Measurements from ENCODE around the gene FAM43A.

FAM43A gene

GRCh38 chr3:194685718-194686413 lies at the start of gene FAM43A:
TSS of gene FAM43A (plus strand) at chr3:194685883. CDS start at chr3:194686827, 944 bp downstream.
- Histone ChIP-seq H3K4me2 (ENCODE audit: low read length) (peak within 1 kb of the TSS; percentile 99), H3K4me3 (ENCODE audit: low read length) (peak within 1 kb of the TSS; percentile 87), H3K27me3 (ENCODE audit: control insufficient read depth, low read length) (peaks cover 22% of the 10 kb centered on the region), H3F3A (ENCODE audit: control insufficient read depth, insufficient read depth) (peaks cover 22% of the 10 kb centered on the region), H3K4me1 (ENCODE audit: control insufficient read depth, low read length) (peaks cover 66% of the 10 kb centered on the region), H3K9me2 (replicated peaks; ENCODE audit: control insufficient read depth, low read length) (no peaks in the 10 kb centered on the region), H3K27ac (ENCODE audit: low read depth, low read length) (0 out of 2 replicates have a peak within 1 kb of the TSS, but pooled peaks have one; percentile 2), H3K36me3 (ENCODE audit: control insufficient read depth, low read length) (peaks cover 9% of the 10 kb centered on the region; the same call in 1 of the 2 replicates), H3K9me3 (ENCODE audit: control insufficient read depth, insufficient read depth, low read length) (no peaks in the 10 kb centered on the region), H4K20me1 (ENCODE audit: control insufficient read depth, insufficient read depth, low read depth, low read length) (no peaks in the 10 kb centered on the region), H3K79me2 (ENCODE audit: control insufficient read depth, low read length) (peaks cover 22% of the 10 kb centered on the region)
- no peak for TF ChIP-seq EZH2phosphoT487 (IDR thresholded peaks at IDR 0.05; ENCODE audit: borderline replicate concordance, low read length)
- TF ChIP-seq CTCF (IDR thresholded peaks at IDR 0.05; ENCODE audit: low read depth, low read length, poor library complexity, severe bottlenecking), result peak; percentile 22

- Histone ChIP-seq H3K4me1 (ENCODE audit: control insufficient read depth, low read length) (peaks cover 10% of the 10 kb centered on the region; the same call in 1 of the 2 replicates), H3F3A (ENCODE audit: control insufficient read depth, insufficient read depth) (no peaks in the 10 kb centered on the region), H3K27ac (ENCODE audit: low read depth, low read length) (no peak overlapping the region), H3K4me2 (ENCODE audit: low read length) (no peak overlapping the region), H3K36me3 (ENCODE audit: control insufficient read depth, low read length) (peaks cover 23% of the 10 kb centered on the region), H3K79me2 (ENCODE audit: control insufficient read depth, low read length) (no peaks in the 10 kb centered on the region; the same call in 1 of the 2 replicates), H3K4me3 (ENCODE audit: low read length) (no peak overlapping the region), H4K20me1 (ENCODE audit: control insufficient read depth, insufficient read depth, low read depth, low read length) (no peaks in the 10 kb centered on the region), H3K9me3 (ENCODE audit: control insufficient read depth, insufficient read depth, low read length) (no peaks in the 10 kb centered on the region), H3K9me2 (replicated peaks; ENCODE audit: control insufficient read depth, low read length) (no peaks in the 10 kb centered on the region), H3K27me3 (ENCODE audit: control insufficient read depth, low read length) (no peaks in the 10 kb centered on the region)
- TF ChIP-seq CTCF (IDR thresholded peaks at IDR 0.05; ENCODE audit: low read depth, low read length, poor library complexity, severe bottlenecking), result no peak
- TF ChIP-seq EZH2phosphoT487 (IDR thresholded peaks at IDR 0.05; ENCODE audit: borderline replicate concordance, low read length), result no peak
Observed at GRCh38 chr3:194637066-194637465, 48.6 kb upstream of the FAM43A start.

- Histone ChIP-seq H3K27ac (ENCODE audit: low read depth, low read length) (no peak overlapping the region), H3K4me1 (ENCODE audit: control insufficient read depth, low read length) (peaks cover 4% of the 10 kb centered on the region; the same call in 1 of the 2 replicates), H3K9me3 (ENCODE audit: control insufficient read depth, insufficient read depth, low read length) (no peaks in the 10 kb centered on the region), H4K20me1 (ENCODE audit: control insufficient read depth, insufficient read depth, low read depth, low read length) (no peaks in the 10 kb centered on the region), H3F3A (ENCODE audit: control insufficient read depth, insufficient read depth) (no peaks in the 10 kb centered on the region), H3K9me2 (replicated peaks; ENCODE audit: control insufficient read depth, low read length) (no peaks in the 10 kb centered on the region), H3K4me2 (ENCODE audit: low read length) (no peak overlapping the region), H3K27me3 (ENCODE audit: control insufficient read depth, low read length) (no peaks in the 10 kb centered on the region), H3K79me2 (ENCODE audit: control insufficient read depth, low read length) (no peaks in the 10 kb centered on the region), H3K4me3 (ENCODE audit: low read length) (no peak overlapping the region), H3K36me3 (ENCODE audit: control insufficient read depth, low read length) (peaks cover 30% of the 10 kb centered on the region)
- TF ChIP-seq CTCF (IDR thresholded peaks at IDR 0.05; ENCODE audit: low read depth, low read length, poor library complexity, severe bottlenecking) (no peak), EZH2phosphoT487 (IDR thresholded peaks at IDR 0.05; ENCODE audit: borderline replicate concordance, low read length) (no peak)
Observed at GRCh38 chr3:194637541-194638400, 47.9 kb upstream of the FAM43A start.
